Aorta (tissue), 5 donors: ENCODE measurements around the gene KIAA1671. TPM values are rescaled to one million over a fixed set of nuclear protein-coding genes. Genes with fewer than 3 reads are reported as not detected.

Experiments used
- ATAC-seq: fragments of 200-7000 bp; cut with Tn5 transposase; one replicate; pipeline ENCODE4 v1.9.1; 2022; ENCODE audit warnings: moderate library complexity; ENCODE audit not compliant: low FRiP score
- DNase-seq, 2 donors: peaks; one replicate each; pipeline ENCODE4 v3.0.0-alpha.2; 2020
- H3K27ac ChIP-seq, 2 donors: one replicate each; pipeline ENCODE4 v1.5.1; 2013; ENCODE audit warnings: low read length in 2 of 2, mild to moderate bottlenecking in 2 of 2, moderate library complexity in 2 of 2, control low read depth in 1 of 2, inconsistent platforms in 1 of 2, low read depth in 1 of 2
- H3K27me3 ChIP-seq, 2 donors: one replicate each; pipeline ENCODE4 v1.6.1; 2013; ENCODE audit warnings: control low read depth in 1 of 2, low read length in 1 of 2, mild to moderate bottlenecking in 1 of 2, moderate library complexity in 1 of 2; ENCODE audit not compliant: insufficient read depth in 2 of 2, control insufficient read depth in 1 of 2
- H3K36me3 ChIP-seq, 2 donors: one replicate each; pipeline ENCODE4 v1.6.1; 2013; ENCODE audit warnings: control low read depth in 1 of 2, low read length in 1 of 2, mild to moderate bottlenecking in 1 of 2; ENCODE audit not compliant: insufficient read depth in 2 of 2, control insufficient read depth in 1 of 2
- H3K4me1 ChIP-seq, 2 donors: one replicate each; pipeline ENCODE4 v1.6.1; 2013; ENCODE audit warnings: low read length in 2 of 2, control low read depth in 1 of 2, mild to moderate bottlenecking in 1 of 2, moderate library complexity in 1 of 2; ENCODE audit not compliant: insufficient read depth in 2 of 2, control insufficient read depth in 1 of 2
- H3K4me3 ChIP-seq, 2 donors: one replicate each; pipeline ENCODE4 v1.5.1; 2013; ENCODE audit warnings: low read length in 2 of 2, control low read depth in 1 of 2, mild to moderate bottlenecking in 1 of 2
- H3K9me3 ChIP-seq: one replicate; pipeline ENCODE4 v1.6.1; 2013; ENCODE audit warnings: mild to moderate bottlenecking, low read length; ENCODE audit not compliant: control insufficient read depth
- WGBS, 2 donors: extraction: QIAGEN DNeasy Blood & Tissue Kit; methylation state at CpG; one replicate each; pipeline ENCODE4 v1.1.7; 2013; 5-methylcytosine and 5-hydroxymethylcytosine counted together
- intact Hi-C, 2 donors: fragments of 100-400 bp; cut with DNase I; formaldehyde crosslinking; loops; one replicate each; pipeline versions ENCODE4 v1.14.2 to v1.15.0; 2022
- polyA plus RNA-seq, 2 donors: library from polyadenylated mRNA; stranded (reverse); fragments of 200-250 nt; gene quantifications; one replicate each; pipeline ENCODE4 v1.2.3, GENCODE V29; 2013
- total RNA-seq, 2 donors: library from RNA; stranded (reverse); fragmentation: NEBNext Ultra II Directional; extraction: Animal tissue kit (Norgen Biotek cat#: 25700); gene quantifications; one replicate each; pipeline ENCODE4 v1.2.1, GENCODE V29; 2021
- donor health status: healthy with polysubstance abuse.
- donor health status: Bipolar disorder and iron deficiency.
- donor health status: DM: no; HTN: no; CAD: no.
- donor health status: DM: no; HTN: no; CAD: no.
- donor health status: DM: yes; HTN: yes; CAD: no.

The KIAA1671 gene
- total and polyA plus RNA-seq, 4 donors: 11.5 to 93.3 (median 36.2) TPM

DNA sequence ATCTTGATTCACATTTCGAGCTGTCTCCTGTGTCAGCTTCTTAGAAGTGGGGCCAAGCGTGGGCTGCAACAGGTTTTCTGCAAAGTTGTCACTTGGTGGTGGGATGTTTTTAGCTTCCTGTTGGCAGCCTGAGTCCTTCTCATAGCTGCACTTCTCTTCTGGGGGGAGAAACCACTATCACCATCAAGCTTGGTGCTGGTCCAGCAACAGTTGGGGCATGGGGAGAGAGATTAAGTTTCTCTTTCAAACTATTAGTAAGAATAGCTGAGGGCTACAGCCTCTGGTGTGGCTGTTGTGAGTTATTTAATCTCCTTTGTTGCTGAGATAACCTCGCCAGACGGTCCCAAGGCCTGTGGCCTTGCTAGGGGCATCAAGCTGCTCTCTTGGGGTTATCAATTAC is 123.8 kb downstream of the KIAA1671 start:
- intact Hi-C loops: loop anchor here in 1 of 2 donors (5.0 kb wide), 1 partner anchor 36 kb away; no protein-coding TSS in a partner anchor
- Histone ChIP-seq H3K36me3 (no peaks in the 10 kb centered on the region), H3K4me1 (peaks cover 0 to 8% of the 10 kb centered on the region in 2 donors), H3K9me3 (no peaks in the 10 kb centered on the region), H3K27me3 (no peaks in the 10 kb centered on the region), H3K4me3 (no peak overlapping the region), H3K27ac (peak overlapping the region; percentile 1 to 39)
- no peak for DNase-seq
- no peak for ATAC-seq
- 31 to 38% methylated on average over 4 of the region's 4 CpGs for WGBS, 2 donors

DNA sequence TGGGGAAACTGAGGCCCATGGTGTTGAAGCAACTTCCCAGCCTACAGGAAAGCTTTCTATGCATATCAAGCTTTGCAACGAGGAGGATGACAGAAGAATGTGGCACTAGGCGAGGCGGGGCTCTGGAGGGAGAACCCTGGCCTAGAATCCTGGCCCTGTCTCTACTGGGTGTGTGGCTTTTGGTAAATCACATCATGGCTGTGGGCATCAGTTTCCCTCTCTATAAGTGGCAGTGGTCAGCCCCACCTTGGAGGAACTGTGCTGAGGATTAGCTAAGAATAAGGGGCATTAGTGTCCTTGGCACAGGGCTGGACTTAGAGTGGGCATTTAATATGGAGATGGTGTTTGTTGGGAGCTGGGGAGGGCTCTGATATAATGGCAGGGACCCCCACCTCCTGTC is 124.5 kb downstream of the KIAA1671 start:
- no peaks in the 10 kb centered on the region for H3K27me3 ChIP-seq

DNA sequence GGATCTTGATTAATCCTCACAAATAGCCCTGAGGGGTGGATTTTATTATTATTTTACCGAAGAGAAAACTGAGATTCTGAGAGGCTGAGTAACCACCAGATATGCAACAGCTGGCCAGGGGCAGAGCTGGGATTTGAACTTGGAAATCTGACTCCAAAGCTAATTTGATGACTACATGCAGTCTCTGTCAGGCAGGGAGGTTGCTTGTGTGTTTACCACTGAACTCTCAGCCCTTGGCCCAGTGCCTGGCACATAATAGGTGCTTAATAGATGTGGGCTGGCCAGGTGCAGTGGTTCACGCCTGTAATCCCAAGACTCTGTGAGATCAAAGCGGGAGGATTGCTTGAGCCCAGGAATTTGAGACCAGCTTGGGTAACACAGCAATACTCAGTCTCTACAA is 125.4 kb downstream of the KIAA1671 start:
- intact Hi-C loops: loop anchor here in 1 of 2 donors (5.0 kb wide), 1 partner anchor 34 kb away; no protein-coding TSS in a partner anchor
- no peaks in the 10 kb centered on the region for H3K27me3 ChIP-seq
- H3K4me1 ChIP-seq: peaks cover 0 to 6% of the 10 kb centered on the region in 2 donors
- H3K36me3 ChIP-seq: no peaks in the 10 kb centered on the region
- DNase-seq: no peak
- ATAC-seq: peak; percentile 3
- H3K9me3 ChIP-seq: no peaks in the 10 kb centered on the region
- peak overlapping the region; percentile 54 to 90 for H3K27ac ChIP-seq
- H3K4me3 ChIP-seq: no peak overlapping the region
- WGBS, 2 donors: 55 to 56% methylated on average over 3 of the region's 3 CpGs

More for the DNA sequence above, 124.5 kb downstream of the KIAA1671 start:
- Histone ChIP-seq H3K27ac (peak overlapping the region; percentile 39 to 54), H3K36me3 (no peaks in the 10 kb centered on the region), H3K4me3 (no peak overlapping the region), H3K4me1 (peaks cover 0 to 8% of the 10 kb centered on the region in 2 donors), H3K9me3 (no peaks in the 10 kb centered on the region)
- WGBS, 2 donors: 37 to 51% methylated on average over 3 of the region's 3 CpGs
- no peak for DNase-seq
- intact Hi-C loops: loop anchor here in 1 of 2 donors (5.0 kb wide), 1 partner anchor 35 kb away; no protein-coding TSS in a partner anchor
- no peak for ATAC-seq

DNA sequence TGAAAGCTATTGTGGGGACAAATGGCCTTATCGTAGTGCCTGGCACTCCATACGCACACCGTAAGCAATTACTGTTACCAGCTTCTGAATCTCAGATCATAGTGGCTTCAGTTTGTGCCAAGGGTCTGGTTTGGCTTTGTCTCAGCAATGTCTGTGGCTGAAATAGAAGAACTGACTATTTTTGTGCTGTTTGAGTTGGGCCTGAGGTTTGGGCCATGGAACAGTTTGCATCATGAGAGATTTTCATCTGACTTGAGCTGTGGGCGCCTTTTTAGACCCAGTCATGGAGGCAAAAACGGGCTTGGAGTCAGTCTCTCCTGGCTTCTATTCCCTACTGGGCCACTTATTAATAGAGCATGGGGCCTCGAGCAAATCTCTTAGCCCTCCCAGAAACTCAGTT is 126.1 kb downstream of the KIAA1671 start:
- H3K4me3 ChIP-seq: no peak overlapping the region
- H3K27ac ChIP-seq: peak overlapping the region; percentile 54 to 90
- no peaks in the 10 kb centered on the region for H3K27me3 ChIP-seq
- ATAC-seq: peak; percentile 69
- intact Hi-C loops: loop anchor here in 1 of 2 donors (5.0 kb wide), 1 partner anchor 34 kb away; no protein-coding TSS in a partner anchor
- H3K9me3 ChIP-seq: no peaks in the 10 kb centered on the region
- DNase-seq: peak in 1 of 2 donors; percentile 53
- peaks cover 0 to 6% of the 10 kb centered on the region in 2 donors for H3K4me1 ChIP-seq
- 1 to 9% methylated on average over 6 of the region's 6 CpGs for WGBS, 2 donors
- H3K36me3 ChIP-seq: no peaks in the 10 kb centered on the region

DNA sequence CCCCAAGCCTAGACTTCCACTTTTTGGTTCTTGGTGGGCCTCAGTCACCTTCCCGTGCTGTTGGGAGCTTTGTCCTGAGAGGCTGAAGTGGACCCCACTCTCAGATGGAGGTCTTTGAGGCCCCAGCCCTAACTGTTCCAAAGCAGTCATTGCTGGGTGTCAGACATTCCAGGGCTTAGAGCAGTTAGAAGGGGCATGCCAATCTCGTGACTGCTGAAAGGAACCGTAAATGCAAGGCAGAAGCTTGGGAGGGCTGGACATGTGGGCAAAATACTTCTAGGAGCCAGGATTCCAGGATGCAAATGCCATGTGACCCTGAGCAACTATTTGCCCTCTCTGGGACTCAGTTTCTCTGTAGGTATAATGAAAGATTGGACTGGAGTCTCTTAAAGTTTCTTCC is 128.3 kb downstream of the KIAA1671 start:
- ATAC-seq: no peak
- no peak overlapping the region for H3K4me3 ChIP-seq
- intact Hi-C loops: loop anchor here in 1 of 2 donors (5.0 kb wide), 1 partner anchor 86 kb away; no protein-coding TSS in a partner anchor
- no peaks in the 10 kb centered on the region for H3K36me3 ChIP-seq
- H3K27me3 ChIP-seq: no peaks in the 10 kb centered on the region
- H3K9me3 ChIP-seq: no peaks in the 10 kb centered on the region
- peak overlapping the region; percentile 25 to 90 for H3K27ac ChIP-seq
- H3K4me1 ChIP-seq: peaks cover 0 to 6% of the 10 kb centered on the region in 2 donors
- WGBS, 2 donors: 26 to 30% methylated on average over 3 of the region's 3 CpGs
- no peak for DNase-seq

DNA sequence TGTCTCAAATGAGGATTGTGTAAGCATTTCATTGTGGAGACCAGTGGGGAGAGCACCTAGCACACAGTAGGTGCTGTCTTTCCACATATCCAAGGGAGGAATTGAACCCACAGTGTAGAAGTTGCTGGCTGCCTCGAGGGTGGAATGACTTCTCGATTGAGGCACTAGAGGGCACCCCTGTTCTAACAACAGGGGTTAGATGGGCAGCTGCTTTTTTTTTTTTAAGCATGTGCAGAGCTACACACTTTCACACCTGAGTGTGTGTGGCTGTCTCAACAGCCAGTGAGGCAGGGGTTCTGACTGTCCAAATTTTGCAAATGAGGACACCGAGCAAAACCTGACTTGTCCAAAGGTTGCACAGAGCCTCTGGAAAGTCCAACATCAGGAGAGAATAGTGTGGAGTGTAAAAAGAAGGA is 128.9 kb downstream of the KIAA1671 start:
- Histone ChIP-seq H3K9me3 (no peaks in the 10 kb centered on the region), H3K36me3 (no peaks in the 10 kb centered on the region), H3K27ac (peak overlapping the region in 1 of 2 donors; percentile 90), H3K27me3 (no peaks in the 10 kb centered on the region), H3K4me3 (no peak overlapping the region), H3K4me1 (peaks cover 0 to 6% of the 10 kb centered on the region in 2 donors)
- WGBS, 2 donors: 7 to 18% methylated on average over 3 of the region's 3 CpGs
- ATAC-seq (no peak), DNase-seq (no peak)
- intact Hi-C loops: loop anchor here in 1 of 2 donors (5.0 kb wide), 1 partner anchor 86 kb away; no protein-coding TSS in a partner anchor

DNA sequence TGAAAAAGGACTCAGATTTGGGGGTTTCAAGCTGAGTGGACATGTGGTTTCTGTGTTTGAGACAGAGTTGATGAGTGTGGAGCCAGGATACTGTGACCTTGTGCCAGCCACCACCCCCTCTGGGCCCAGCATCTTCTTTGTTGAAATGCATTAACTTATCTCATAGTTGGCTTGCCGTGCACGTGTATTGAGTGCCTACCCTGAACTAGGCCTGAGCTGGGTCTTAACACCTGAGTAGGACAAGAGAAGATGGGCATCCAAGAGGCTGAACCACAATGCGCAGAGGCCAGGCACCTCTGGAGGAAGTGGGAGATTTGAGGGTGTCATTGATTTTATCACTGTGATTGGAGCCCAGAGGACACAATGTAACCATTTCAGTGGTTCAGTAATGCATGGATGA is 129.6 kb downstream of the KIAA1671 start:
- H3K4me1 ChIP-seq: peaks cover 0 to 6% of the 10 kb centered on the region in 2 donors
- intact Hi-C loops: loop anchor here in 1 of 2 donors (5.0 kb wide), 1 partner anchor 85 kb away; no protein-coding TSS in a partner anchor

DNA sequence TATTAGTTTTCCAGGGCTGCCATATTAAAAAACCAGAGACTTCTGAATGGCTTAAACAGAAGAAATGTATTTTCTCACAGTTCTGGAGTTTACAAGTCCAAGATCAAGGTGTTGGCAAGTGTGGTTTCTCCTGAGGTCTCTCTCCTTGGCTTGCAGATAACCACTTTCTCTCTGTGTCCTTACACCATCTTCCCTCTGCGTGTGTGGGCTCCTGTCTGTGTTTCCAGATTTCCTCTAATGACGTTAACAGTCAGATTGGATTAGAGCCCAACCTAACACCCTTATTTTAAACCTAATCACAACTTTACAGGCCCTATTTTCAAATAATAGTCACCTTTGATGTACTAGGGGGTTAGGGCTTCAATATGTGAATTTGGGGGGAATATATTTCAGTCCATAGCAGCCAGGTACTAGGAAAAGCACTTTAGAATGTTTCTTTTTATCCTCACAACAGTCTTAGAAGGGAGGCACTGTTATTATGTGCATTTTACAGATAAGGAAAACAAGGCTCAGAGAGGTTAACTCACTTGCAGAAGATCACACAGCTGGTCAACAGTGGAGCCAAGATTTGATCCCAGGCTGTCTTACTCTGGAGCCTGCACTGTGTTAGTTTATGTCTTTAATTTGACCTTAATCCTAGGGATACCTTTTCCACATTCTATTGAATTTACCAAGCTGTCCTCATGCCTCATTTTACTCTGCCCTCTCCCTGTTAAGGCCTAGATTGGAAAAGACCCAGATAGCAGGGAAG is 130.7 kb downstream of the KIAA1671 start:
- peaks cover 0 to 6% of the 10 kb centered on the region in 2 donors for H3K4me1 ChIP-seq
- intact Hi-C loops: loop anchor here in 1 of 2 donors (5.0 kb wide), 1 partner anchor 84 kb away; no protein-coding TSS in a partner anchor
- peaks cover 0 to under 1% of the 10 kb centered on the region in 2 donors for H3K36me3 ChIP-seq
- ATAC-seq (no peak), DNase-seq (no peak)
- no peak overlapping the region for H3K4me3 ChIP-seq
- peak overlapping the region; percentile 11 to 26 for H3K27ac ChIP-seq
- no peaks in the 10 kb centered on the region for H3K9me3 ChIP-seq
- 11 to 16% methylated on average over 2 of the region's 2 CpGs for WGBS, 2 donors
- H3K27me3 ChIP-seq: no peaks in the 10 kb centered on the region

More for the DNA sequence above, 129.6 kb downstream of the KIAA1671 start:
- Histone ChIP-seq H3K27ac (peak overlapping the region in 1 of 2 donors; percentile 90), H3K36me3 (no peaks in the 10 kb centered on the region), H3K4me3 (no peak overlapping the region), H3K27me3 (no peaks in the 10 kb centered on the region), H3K9me3 (no peaks in the 10 kb centered on the region)
- DNase-seq (no peak), ATAC-seq (no peak)
- 62 to 70% methylated on average over 3 of the region's 3 CpGs for WGBS, 2 donors
